ENCODE results near the gene PDZD7.

PDZD7 gene

DNA sequence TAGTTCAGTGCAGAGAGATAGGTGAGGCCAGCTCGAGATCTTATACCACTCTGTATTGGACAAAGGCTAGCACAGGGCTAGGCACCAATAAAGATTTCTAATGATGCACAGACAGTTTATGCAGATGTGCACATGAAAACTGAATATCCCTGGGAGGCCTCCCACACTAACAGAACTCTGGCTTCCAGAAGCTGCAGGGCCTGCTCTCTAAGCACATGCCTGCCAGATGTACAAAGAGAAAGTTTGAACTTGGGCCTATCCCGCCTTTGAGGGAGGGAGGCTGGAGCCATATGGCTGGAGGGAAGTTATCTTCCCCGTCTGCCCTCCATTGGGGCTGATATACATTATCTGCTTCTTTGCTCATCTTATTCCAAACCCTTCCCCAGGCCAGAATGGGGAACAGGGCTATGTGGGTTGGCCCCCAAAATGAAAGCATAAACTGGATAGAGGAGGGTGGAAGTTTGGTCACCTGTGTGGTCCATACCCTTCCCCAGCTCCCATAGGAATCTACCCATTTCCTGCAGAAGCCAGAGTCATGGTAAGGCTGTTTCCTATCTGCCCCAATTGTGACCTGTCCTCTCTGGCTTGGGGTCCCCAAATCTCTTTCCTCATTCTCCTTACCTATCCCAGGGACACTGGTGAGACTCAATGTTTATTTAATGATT lies 34.7 kb upstream of the PDZD7 start:
- peak; percentile 69 for DNase-seq (ENCODE audit: low read depth)

GRCh38 chr10:101064415-101065030 lies 33.6 kb upstream of the PDZD7 start:
- no peak for DNase-seq (ENCODE audit: low read depth)
- TF ChIP-seq, protein P1, sequence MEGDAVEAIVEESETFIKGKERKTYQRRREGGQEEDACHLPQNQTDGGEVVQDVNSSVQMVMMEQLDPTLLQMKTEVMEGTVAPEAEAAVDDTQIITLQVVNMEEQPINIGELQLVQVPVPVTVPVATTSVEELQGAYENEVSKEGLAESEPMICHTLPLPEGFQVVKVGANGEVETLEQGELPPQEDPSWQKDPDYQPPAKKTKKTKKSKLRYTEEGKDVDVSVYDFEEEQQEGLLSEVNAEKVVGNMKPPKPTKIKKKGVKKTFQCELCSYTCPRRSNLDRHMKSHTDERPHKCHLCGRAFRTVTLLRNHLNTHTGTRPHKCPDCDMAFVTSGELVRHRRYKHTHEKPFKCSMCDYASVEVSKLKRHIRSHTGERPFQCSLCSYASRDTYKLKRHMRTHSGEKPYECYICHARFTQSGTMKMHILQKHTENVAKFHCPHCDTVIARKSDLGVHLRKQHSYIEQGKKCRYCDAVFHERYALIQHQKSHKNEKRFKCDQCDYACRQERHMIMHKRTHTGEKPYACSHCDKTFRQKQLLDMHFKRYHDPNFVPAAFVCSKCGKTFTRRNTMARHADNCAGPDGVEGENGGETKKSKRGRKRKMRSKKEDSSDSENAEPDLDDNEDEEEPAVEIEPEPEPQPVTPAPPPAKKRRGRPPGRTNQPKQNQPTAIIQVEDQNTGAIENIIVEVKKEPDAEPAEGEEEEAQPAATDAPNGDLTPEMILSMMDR (conservative IDR thresholded peaks at IDR 0.05; ENCODE audit: low read length): no peak
- H3K4me3 ChIP-seq (ENCODE audit: low read length): no peak overlapping the region

More for the DNA sequence above, 34.7 kb upstream of the PDZD7 start:
- TF ChIP-seq, protein P1 (conservative IDR thresholded peaks at IDR 0.05; ENCODE audit: low read length): no peak
- peak overlapping the region; percentile 64 for H3K4me3 ChIP-seq (ENCODE audit: low read length)

GRCh38 chr10:101063548-101064414 lies 32.9 kb upstream of the PDZD7 start:
- peak overlapping the region; percentile 100 for H3K4me3 ChIP-seq (ENCODE audit: low read length)
- DNase-seq (ENCODE audit: low read depth): no peak
- TF ChIP-seq, protein P1 (conservative IDR thresholded peaks at IDR 0.05; ENCODE audit: low read length): no peak; the same call in 1 of the 2 replicates

DNA sequence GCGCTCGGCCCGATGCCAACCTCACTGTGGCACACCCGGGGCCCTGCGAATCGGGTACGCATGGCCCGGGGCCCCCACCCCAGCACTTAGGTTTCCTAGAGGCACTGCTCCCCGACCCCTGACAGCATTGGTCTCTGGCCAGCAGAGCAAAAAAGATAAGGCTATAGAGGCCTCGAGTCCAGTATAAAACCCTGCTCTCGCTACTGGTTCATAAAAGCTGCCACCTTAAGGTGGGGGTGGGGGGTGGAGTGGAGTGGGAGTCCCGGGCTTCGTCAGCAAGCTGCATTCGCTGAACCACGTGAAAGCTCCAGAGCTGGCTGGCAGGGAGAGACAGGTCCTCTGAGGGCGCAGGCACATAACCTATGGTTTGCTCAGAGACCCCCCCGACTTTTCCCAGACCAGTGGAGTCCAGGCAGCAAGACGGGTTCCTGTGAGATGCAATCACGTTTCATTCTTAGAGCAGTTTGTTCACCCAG lies 32.2 kb upstream of the PDZD7 start:
- H3K4me3 ChIP-seq (ENCODE audit: low read length): peak overlapping the region; percentile 100
- DNase-seq (ENCODE audit: low read depth): no peak
- TF ChIP-seq, protein P1 (conservative IDR thresholded peaks at IDR 0.05; ENCODE audit: low read length): no peak

DNA sequence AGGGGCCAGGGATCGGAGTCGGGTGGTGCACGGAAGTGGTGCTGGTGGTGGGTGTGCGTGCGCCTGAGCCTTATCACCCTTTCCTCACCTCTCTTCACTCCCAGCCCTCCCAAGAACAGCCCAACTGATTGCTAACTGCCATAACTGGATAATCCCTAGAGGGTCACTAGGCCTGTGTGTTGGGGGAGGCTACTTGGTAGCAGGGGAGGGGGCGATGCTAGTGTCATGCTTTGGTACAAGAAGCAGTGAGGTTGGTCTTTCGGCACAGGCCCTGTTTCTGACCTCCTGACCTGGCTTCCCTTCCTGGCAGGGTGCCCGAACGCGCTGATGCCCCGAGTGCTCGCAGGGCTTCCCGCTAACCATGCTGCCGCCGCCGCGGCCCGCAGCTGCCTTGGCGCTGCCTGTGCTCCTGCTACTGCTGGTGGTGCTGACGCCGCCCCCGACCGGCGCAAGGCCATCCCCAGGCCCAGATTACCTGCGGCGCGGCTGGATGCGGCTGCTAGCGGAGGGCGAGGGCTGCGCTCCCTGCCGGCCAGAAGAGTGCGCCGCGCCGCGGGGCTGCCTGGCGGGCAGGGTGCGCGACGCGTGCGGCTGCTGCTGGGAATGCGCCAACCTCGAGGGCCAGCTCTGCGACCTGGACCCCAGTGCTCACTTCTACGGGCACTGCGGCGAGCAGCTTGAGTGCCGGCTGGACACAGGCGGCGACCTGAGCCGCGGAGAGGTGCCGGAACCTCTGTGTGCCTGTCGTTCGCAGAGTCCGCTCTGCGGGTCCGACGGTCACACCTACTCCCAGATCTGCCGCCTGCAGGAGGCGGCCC lies 31.5 kb upstream of the PDZD7 start:
- peak; percentile 44 for DNase-seq (ENCODE audit: low read depth)
- H3K4me3 ChIP-seq (ENCODE audit: low read length): peak overlapping the region; percentile 100
- TF ChIP-seq, protein P1 (conservative IDR thresholded peaks at IDR 0.05; ENCODE audit: low read length): peak; percentile 33; the same call in 1 of the 2 replicates

DNA sequence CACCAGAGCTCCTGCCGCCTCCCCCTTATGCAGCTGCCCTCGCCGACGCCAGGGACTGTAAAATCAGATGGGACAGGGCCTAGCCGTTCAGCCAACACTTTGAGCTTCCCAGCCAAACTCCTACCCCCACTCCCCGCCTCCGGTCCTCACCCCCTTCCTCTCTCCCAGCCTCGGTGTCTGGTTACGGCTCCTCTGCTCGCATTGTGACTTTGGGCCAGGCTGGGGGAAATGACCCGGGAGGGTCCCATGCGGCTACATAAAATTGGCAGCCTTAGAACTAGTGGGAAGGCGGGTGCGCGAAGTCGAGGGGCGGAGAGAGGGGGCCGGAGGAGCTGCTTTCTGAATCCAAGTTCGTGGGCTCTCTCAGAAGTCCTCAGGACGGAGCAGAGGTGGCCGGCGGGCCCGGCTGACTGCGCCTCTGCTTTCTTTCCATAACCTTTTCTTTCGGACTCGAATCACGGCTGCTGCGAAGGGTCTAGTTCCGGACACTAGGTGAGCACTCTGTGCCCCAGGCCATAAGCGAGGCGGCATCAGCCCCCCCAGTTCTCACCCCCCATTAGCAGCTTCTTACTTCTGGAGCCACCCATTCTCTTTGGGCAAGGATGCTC lies 30.8 kb upstream of the PDZD7 start, which contains the start of gene KAZALD1:
Gene KAZALD1 (plus strand): TSS at position 366 of the 608 bp plus-strand sequence. CDS start 604 bp downstream, outside the sequence.
- H3K4me3 ChIP-seq (ENCODE audit: low read length): peak within 1 kb of the TSS; percentile 100
- TF ChIP-seq, protein P1 (conservative IDR thresholded peaks at IDR 0.05; ENCODE audit: low read length): no peak
- DNase-seq (ENCODE audit: low read depth): peak; percentile 69

All from AG10803 (cell line).